Fibroblast of mammary gland (primary cell): ENCODE results near the gene FHOD3.

Experiments used
- DNase-seq: peaks from one replicate; pipeline ENCODE4 v3.0.0-alpha.2; 2010; ENCODE audit warnings: low read depth
- H3K4me3 ChIP-seq: 2 replicates; pipeline ENCODE4 v1.5.1; 2011; ENCODE audit warnings: low read depth, mild to moderate bottlenecking, low read length, moderate library complexity; ENCODE audit not compliant: control insufficient read depth
- TF ChIP-seq, protein P1 (sequence below): conservative IDR thresholded peaks from 2 replicates; pipeline ENCODE4 v1.5.1; 2011; ENCODE audit warnings: low read depth, low read length, inconsistent platforms; ENCODE audit not compliant: control insufficient read depth, insufficient read depth

Gene FHOD3

DNA sequence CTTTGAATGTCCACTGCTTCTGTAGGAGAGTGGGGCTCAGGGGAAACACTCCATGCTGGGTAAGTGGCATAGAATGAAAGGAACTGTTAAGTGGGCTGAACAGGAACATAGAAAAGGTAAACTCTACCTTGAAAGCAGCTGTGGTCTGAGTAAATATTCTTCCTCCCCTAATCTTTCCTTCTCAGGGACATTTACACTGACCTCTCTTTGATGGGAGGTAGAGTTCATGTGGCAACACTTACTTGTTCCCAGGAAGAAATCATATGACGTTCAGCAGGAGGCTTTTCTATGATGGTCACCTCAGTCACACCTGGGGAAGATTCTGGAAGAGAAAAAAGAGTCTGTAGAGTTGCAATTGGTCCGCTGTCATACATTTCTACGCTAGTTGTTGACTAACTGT is 521.1 kb downstream of the FHOD3 start:
- DNase-seq, result no peak
- TF ChIP-seq, protein P1, sequence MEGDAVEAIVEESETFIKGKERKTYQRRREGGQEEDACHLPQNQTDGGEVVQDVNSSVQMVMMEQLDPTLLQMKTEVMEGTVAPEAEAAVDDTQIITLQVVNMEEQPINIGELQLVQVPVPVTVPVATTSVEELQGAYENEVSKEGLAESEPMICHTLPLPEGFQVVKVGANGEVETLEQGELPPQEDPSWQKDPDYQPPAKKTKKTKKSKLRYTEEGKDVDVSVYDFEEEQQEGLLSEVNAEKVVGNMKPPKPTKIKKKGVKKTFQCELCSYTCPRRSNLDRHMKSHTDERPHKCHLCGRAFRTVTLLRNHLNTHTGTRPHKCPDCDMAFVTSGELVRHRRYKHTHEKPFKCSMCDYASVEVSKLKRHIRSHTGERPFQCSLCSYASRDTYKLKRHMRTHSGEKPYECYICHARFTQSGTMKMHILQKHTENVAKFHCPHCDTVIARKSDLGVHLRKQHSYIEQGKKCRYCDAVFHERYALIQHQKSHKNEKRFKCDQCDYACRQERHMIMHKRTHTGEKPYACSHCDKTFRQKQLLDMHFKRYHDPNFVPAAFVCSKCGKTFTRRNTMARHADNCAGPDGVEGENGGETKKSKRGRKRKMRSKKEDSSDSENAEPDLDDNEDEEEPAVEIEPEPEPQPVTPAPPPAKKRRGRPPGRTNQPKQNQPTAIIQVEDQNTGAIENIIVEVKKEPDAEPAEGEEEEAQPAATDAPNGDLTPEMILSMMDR, result no peak
- H3K4me3 ChIP-seq, result no peak overlapping the region

DNA sequence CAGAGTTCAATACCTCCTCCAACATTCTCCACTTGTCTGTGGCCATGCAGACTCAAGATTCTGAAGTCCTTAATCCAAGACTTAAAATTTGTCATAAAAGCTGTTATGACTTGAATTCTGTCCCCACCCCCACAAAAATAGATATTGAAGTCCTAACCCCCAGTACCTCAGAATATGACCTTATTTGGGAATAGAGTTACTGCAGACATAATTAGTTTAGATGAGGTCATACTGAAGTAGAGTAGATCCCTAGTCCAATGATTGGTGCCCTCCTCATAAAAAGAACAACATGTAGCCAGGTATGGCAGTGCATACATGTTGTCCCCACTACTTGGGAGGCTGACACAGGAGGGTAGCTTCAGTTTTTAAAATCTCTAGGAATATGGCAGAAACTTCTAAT is 522.1 kb downstream of the FHOD3 start:
- DNase-seq, result no peak
- TF ChIP-seq, protein P1, result no peak
- H3K4me3 ChIP-seq, result no peak overlapping the region

DNA sequence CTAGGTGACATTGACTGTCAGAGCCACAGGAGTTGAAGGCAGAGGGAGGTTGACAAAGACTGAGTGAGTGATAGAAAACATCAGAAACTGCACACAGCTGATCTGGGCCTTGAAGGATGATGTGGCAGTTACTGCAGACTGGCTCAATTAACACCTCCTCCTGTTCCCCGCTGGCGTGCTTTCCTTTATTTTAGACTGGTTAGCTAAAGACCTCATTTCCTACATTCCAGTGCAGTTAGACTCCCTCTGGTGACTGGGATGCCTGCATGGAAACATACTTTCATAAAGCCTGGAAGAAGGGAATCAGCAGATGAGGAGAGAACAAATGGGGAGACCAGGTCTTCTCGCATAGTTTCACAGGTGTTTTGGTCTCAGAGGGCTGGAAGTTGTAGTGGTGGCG is 524.2 kb downstream of the FHOD3 start:
- TF ChIP-seq, protein P1, result no peak
- no peak for DNase-seq
- H3K4me3 ChIP-seq, result no peak overlapping the region

DNA sequence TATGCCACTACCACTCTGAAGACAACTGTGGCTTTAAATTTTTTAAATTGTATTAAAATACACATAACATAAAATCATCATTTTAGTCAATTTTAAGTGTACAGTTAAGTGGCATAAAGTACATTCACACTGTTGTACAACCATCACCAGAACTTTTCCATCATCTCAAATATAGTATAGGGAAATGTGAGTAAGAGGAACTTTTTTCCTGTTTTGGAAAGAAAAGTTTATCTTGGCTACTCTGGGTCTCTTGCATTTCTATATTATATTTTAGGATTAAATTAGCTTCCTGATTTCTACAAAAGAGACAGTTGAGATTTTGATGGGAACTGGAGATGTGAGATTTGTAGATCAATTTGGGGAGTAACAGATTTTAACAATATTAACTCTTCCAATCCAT is 528.0 kb downstream of the FHOD3 start:
- no peak for DNase-seq
- TF ChIP-seq, protein P1, result no peak
- no peak overlapping the region for H3K4me3 ChIP-seq

DNA sequence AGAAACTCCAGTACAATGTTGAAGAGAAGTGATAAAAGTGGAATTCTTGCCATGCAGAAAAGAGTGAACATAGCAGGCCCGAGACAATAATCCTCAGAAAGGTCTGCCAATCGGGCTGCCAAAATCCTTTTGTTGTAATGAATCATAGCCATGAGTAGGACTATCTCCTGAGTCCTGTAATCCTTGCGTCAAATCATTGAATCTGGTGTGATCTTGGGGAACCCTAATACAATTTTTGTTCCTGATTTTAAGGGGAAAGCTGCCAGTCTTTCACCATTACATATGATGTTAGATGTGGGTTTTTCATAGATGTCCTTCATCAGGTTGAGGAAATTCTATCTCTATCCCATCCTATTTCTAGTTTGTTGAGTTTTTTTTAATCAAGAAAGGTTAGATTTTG is 529.0 kb downstream of the FHOD3 start:
- H3K4me3 ChIP-seq, result no peak overlapping the region
- DNase-seq, result peak; percentile 23
- TF ChIP-seq, protein P1, result no peak

DNA sequence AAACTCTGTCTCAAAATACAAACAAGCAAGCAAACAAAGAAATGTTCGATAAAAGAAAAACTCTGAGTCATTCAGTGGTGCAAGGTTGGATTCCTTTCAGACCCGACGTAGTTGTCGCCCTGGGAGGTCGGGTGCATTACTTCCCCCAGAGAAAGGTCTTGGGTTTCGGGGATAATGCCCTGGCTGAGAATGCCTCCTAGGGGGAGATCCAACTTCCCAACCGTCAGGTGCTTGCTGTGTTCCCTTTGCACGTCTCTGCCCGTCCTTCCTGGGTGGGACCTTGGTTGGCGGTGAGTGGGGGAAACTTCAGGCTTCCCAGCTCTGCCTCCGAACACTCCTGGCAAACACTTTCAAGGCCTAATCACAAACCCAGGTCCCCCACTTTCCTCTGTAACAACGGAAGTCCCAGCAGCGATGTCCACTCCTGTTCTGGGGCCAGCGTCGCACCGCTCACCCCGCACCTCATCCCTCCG is 530.7 kb downstream of the FHOD3 start:
- DNase-seq, result peak; percentile 77
- peak overlapping the region; percentile 96 for H3K4me3 ChIP-seq
- TF ChIP-seq, protein P1, result no peak

DNA sequence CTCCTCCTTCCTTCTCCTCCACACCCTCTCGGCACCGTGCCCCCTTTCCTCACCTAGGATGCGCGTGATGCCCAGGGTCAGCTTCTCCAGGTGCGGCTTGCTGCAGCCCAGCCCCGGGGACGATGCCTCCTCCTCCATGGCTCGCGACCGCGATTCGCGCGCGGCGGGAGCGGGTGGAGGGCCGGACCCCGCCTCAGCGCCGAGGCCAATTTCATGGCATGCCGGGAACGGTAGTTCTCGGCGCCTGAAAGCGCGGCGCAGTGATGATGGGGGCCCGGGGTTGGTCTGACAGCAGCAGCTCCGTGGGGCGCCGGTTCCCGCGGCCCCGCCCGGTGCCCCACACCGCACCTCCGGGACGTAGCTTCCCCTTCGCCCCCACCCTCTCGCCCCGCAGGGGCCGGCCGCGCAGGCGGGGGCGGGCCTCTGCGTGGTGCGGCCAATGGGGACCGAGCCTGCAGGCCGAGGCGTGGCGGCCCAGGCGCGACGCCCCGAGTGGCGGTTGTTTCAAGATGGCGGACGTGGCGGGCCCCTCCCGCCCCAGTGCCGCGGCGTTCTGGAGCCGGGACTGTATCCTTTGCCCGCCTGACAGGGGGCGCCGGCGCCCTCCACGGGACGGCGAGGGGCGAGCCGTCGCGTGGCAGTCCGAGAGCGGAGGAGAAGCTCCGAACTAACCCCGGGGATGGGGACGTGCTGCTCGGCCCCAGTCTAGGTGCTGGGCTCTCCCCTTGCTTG is 531.3 kb downstream of the FHOD3 start, which contains the start of the genes KIAA1328 and TPGS2:
TSS of gene KIAA1328 (plus strand) at position 498 of the 732 bp plus-strand sequence. CDS start at position 510, 12 bp downstream.
TSS of gene TPGS2 (minus strand) at position 373 of the 732 bp plus-strand sequence. CDS start at position 138, 235 bp downstream.
- TF ChIP-seq, protein P1, result peak; percentile 27

More for the DNA sequence above, 531.3 kb downstream of the FHOD3 start, which contains the start of the genes KIAA1328 and TPGS2:
- H3K4me3 ChIP-seq, result peak within 1 kb of the TSS; percentile 96
- DNase-seq, result peak; percentile 79
